ENCODE results near the gene CACNA1H. TPM values are rescaled to one million over a fixed set of nuclear protein-coding genes. Genes with fewer than 3 reads are reported as not detected.
"Not testable (repeated sequence)": the region's sequence is repeated elsewhere in the genome, so short reads cannot be mapped to it uniquely, and the experiment has no call there.

The CACNA1H gene
- total RNA-seq, 2 experiments from 2014 or later, result 2.0 to 2.9 TPM

DNA sequence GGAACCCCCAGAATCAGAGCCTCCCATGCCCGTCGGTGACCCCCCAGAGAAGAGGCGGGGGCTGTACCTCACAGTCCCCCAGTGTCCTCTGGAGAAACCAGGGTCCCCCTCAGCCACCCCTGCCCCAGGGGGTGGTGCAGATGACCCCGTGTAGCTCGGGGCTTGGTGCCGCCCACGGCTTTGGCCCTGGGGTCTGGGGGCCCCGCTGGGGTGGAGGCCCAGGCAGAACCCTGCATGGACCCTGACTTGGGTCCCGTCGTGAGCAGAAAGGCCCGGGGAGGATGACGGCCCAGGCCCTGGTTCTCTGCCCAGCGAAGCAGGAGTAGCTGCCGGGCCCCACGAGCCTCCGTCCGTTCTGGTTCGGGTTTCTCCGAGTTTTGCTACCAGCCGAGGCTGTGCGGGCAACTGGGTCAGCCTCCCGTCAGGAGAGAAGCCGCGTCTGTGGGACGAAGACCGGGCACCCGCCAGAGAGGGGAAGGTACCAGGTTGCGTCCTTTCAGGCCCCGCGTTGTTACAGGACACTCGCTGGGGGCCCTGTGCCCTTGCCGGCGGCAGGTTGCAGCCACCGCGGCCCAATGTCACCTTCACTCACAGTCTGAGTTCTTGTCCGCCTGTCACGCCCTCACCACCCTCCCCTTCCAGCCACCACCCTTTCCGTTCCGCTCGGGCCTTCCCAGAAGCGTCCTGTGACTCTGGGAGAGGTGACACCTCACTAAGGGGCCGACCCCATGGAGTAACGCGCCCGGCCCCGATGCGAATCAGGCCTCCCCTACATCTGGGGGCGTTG is 68.1 kb downstream of the CACNA1H start:
- H3K36me3 Mint-ChIP-seq, result no peaks in the 10 kb centered on the region
- H3K27me3 Mint-ChIP-seq, result no peaks in the 10 kb centered on the region
- ATAC-seq (ENCODE audit: low read depth), result no peak
- DNase-seq, result no peak
- H3K4me1 Mint-ChIP-seq, result no peaks in the 10 kb centered on the region
- POLR2A ChIA-PET, result no interaction called here
- H3K4me3 Mint-ChIP-seq, result no peak overlapping the region
- H3K9me3 Mint-ChIP-seq, result no peaks in the 10 kb centered on the region
- H3K27ac Mint-ChIP-seq, result no peak overlapping the region

GRCh38 chr16:1221628-1222552 is 69.0 kb downstream of the CACNA1H start:
- Mint-ChIP-seq H3K27me3 (no peaks in the 10 kb centered on the region), H3K36me3 (no peaks in the 10 kb centered on the region), H3K27ac (no peak overlapping the region), H3K4me3 (no peak overlapping the region), H3K9me3 (no peaks in the 10 kb centered on the region), H3K4me1 (no peaks in the 10 kb centered on the region)
- POLR2A ChIA-PET, result no interaction called here
- ATAC-seq (ENCODE audit: low read depth) (no peak), DNase-seq (no peak)

GRCh38 chr16:1222553-1223354 is 69.8 kb downstream of the CACNA1H start:
- H3K27me3 Mint-ChIP-seq, result no peaks in the 10 kb centered on the region
- no peaks in the 10 kb centered on the region for H3K4me1 Mint-ChIP-seq
- POLR2A ChIA-PET, result no interaction called here
- no peak overlapping the region for H3K27ac Mint-ChIP-seq
- ATAC-seq (ENCODE audit: low read depth) (no peak), DNase-seq (no peak)
- H3K36me3 Mint-ChIP-seq, result no peaks in the 10 kb centered on the region
- no peaks in the 10 kb centered on the region for H3K9me3 Mint-ChIP-seq
- no peak overlapping the region for H3K4me3 Mint-ChIP-seq

DNA sequence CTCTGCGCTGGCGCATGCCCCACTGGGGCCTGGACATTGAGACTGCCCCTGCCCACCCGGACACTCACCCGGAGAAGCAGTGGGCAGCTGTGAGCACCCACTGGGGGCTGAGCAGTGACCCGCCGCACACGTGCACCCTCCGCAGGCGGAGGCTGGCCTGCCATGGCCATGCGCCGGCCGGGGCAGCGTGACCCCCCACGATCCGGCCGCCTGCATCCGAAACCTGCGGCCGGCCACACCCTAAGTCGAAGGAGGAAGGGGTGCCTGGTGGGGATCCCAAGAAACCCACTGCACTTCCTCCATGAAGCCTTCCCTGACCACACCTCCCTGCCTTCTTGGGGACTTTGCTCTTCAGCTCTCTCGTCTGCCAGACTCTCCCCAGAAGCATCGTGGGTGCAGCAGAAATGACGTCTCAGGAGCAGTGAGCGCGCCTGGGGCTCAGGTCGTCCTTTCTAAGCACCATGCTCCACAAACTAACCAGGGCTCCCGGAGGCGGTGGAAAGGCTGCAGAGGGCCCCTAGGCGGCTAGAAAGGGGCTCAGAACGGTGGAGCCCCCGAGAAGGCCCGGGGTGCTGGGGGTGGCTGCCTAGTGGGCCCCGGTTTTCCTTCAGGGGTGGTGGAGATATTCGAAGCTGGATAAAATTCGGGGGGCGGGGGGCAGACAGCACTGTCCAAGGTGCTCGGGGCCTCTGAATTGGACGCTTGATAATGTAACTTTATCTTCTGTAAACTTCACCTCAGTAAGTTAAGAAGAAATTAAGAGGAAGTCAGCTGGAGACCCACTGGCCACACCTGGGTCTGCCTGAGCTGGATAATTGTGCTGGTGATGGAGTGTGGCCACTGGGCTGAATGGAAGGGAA is 70.7 kb downstream of the CACNA1H start:
- no peaks in the 10 kb centered on the region for H3K9me3 Mint-ChIP-seq

GRCh38 chr16:1224558-1224957 is 71.7 kb downstream of the CACNA1H start:
- Mint-ChIP-seq H3K27ac (no peak overlapping the region), H3K4me1 (no peaks in the 10 kb centered on the region), H3K27me3 (no peaks in the 10 kb centered on the region), H3K36me3 (no peaks in the 10 kb centered on the region), H3K4me3 (no peak overlapping the region), H3K9me3 (no peaks in the 10 kb centered on the region)
- no peak for DNase-seq
- POLR2A ChIA-PET, result no interaction called here
- no peak for ATAC-seq (ENCODE audit: low read depth)

More for the DNA sequence above, 70.7 kb downstream of the CACNA1H start:
- Mint-ChIP-seq H3K27ac (no peak overlapping the region), H3K4me3 (no peak overlapping the region), H3K4me1 (no peaks in the 10 kb centered on the region), H3K27me3 (no peaks in the 10 kb centered on the region), H3K36me3 (no peaks in the 10 kb centered on the region)
- ATAC-seq (ENCODE audit: low read depth), result no peak
- POLR2A ChIA-PET, result interaction anchor here (0.6 kb wide), 1 partner anchor 587 kb away, joined by 4 read pairs; the partner anchor contains the start of gene METTL26
- DNase-seq, result no peak

DNA sequence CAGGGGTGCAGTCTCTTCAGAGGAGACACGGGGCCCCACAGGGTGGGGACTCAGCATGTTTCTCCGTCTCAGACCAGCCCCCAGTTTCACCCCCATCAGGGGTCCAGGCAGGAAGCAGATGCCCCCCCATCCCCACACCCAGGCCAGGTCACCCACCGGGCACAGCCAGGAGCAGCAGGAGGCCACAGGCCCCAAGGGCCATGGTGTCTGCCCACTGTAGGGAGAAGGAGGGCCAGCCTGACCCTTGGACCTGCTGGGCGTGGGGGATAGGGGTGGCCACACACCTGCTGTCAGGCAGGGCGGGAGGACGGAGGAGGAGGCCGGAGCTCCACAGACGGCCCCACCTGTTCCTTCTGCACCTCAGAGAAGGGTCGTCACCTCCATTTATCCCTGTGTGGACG is 72.1 kb downstream of the CACNA1H start, which contains the start of gene TPSG1:
TPSG1 (minus strand) TSS at position 218 of the 401 bp plus-strand sequence; CDS start at position 202, 16 bp downstream.
- POLR2A ChIA-PET, result no interaction called here
- no peaks in the 10 kb centered on the region for H3K4me1 Mint-ChIP-seq
- no peak within 1 kb of the TSS for H3K27ac Mint-ChIP-seq
- DNase-seq (no peak), ATAC-seq (ENCODE audit: low read depth) (no peak)
- no peaks in the 10 kb centered on the region for H3K36me3 Mint-ChIP-seq
- no peak within 1 kb of the TSS for H3K4me3 Mint-ChIP-seq
- H3K9me3 Mint-ChIP-seq, result no peaks in the 10 kb centered on the region
- H3K27me3 Mint-ChIP-seq, result no peaks in the 10 kb centered on the region

DNA sequence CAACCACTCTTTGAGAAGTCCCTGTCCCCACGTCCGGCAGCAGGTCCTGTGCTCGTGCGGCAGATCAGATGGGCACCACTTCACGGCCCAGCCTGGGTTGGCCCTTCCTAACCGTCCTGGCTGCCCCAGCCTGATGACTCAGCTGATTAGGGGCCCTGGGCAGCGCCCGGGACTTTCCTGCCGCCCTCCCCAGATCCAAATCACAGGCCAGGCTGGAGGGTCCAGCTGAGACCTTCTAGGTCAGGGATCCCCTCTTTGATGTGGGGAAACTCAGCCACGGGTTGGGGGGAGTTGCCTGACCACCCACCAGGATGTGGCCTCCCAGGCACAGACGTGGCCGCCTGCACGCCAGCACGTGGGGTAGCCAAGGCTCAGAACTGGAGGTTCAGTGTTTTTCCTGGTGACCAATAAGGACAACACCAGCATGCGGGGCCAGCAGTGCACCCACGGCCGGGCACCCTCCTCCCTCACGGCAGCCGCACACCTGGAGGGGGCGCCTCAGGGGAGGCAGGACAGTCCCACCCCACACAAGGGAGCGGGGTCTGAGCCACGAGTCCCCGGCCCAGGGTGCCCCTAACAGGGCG is 72.9 kb downstream of the CACNA1H start:
- H3K9me3 Mint-ChIP-seq; DNase-seq; H3K4me1 Mint-ChIP-seq; H3K27ac Mint-ChIP-seq; H3K4me3 Mint-ChIP-seq; POLR2A ChIA-PET; H3K36me3 Mint-ChIP-seq; H3K27me3 Mint-ChIP-seq; ATAC-seq (ENCODE audit: low read depth): not testable (repeated sequence)

DNA sequence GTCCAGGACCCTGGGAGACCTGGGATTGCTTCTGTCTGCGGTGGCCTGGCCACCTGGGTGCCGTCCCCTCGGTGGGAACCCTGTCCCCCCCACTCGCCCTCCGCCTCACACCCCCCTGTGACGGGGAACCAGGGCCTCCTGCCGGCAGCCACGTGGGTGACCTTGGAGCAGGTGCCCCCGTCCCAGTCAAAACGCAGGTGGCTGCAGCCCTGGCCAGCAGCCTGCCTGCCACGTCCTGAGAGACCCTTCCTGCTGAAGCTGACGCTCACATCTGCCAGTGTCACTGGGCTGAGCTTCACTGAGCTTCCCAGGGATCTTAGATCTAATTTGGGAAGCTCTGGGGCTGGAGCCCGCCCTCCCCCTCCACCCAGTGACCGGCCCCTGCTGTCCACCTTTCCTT is 73.8 kb downstream of the CACNA1H start:
- POLR2A ChIA-PET; H3K27ac Mint-ChIP-seq; ATAC-seq (ENCODE audit: low read depth); H3K36me3 Mint-ChIP-seq; H3K9me3 Mint-ChIP-seq; H3K4me1 Mint-ChIP-seq; H3K4me3 Mint-ChIP-seq; DNase-seq; H3K27me3 Mint-ChIP-seq: not testable (repeated sequence)

GRCh38 chr16:1228227-1228626 is 75.3 kb downstream of the CACNA1H start:
- H3K4me1 Mint-ChIP-seq; H3K4me3 Mint-ChIP-seq; H3K27me3 Mint-ChIP-seq; DNase-seq; H3K36me3 Mint-ChIP-seq; ATAC-seq (ENCODE audit: low read depth); H3K9me3 Mint-ChIP-seq; POLR2A ChIA-PET; H3K27ac Mint-ChIP-seq: not testable (repeated sequence)

- H3K27me3 Mint-ChIP-seq; H3K9me3 Mint-ChIP-seq; ATAC-seq (ENCODE audit: low read depth); DNase-seq; H3K36me3 Mint-ChIP-seq; H3K4me1 Mint-ChIP-seq; POLR2A ChIA-PET; H3K27ac Mint-ChIP-seq; H3K4me3 Mint-ChIP-seq: not testable (repeated sequence)
Observed at GRCh38 chr16:1229476-1229875, 76.6 kb downstream of the CACNA1H start.

DNA sequence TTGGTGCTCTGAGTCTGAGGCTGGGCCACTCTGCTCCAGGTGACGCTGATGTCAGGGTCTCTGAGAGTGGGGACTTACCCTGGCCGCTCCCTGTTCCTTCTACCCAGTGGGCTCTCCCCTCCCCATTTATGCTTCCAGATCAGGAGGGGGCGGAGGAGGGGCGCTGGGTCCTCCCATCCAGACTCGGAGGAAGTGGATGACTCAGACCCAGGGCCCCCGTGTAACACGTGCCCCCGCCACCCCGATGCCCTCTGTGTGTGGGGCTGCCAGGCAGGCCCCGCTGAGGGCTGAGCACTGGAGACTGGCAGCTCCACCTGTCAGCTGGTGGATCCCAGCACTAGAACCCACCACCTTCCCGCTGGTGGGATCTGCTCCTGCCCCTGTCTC is 77.2 kb downstream of the CACNA1H start, which contains the start of gene TPSB2:
TPSB2 (minus strand) TSS at position 101 of the 387 bp plus-strand sequence. CDS start 233 bp downstream, outside the sequence.
- H3K4me1 Mint-ChIP-seq; POLR2A ChIA-PET; ATAC-seq (ENCODE audit: low read depth); H3K9me3 Mint-ChIP-seq; H3K36me3 Mint-ChIP-seq; DNase-seq; H3K27ac Mint-ChIP-seq; H3K27me3 Mint-ChIP-seq; H3K4me3 Mint-ChIP-seq: not testable (repeated sequence)

DNA sequence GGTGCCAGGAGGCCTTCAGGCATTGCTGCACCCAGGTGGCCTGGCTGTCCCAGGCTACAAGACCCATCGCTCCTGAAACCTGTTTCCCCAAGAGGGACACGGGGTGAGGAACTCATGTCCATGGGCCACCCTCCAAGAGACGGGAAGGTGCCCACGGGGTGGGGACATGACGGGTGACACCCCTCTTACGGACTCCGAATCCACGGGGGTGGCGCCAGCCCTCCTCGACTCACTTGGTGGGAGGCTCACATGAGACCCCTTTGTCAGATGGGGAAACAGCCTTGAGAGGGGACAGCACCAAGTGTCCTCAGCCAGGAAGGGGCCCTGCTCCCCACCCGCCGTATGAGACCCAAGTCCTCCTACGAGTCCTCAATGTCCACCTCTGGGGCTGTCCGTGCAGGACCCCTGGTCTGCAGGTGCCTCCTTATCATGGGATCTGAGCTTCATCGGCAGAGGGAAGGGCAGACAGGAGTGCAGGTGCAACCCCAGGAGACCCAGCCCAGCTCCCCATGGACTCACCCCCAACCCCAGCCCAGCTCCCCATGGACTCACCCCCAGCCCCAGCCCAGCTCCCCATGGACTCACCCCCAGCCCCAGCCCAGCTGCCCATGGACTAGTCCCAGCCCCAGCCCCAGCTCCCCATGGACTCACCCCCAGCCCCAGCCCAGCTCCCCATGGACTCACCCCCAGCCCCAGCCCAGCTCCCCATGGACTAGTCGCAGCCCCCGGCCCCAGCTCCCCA is 77.7 kb downstream of the CACNA1H start:
- DNase-seq; H3K27me3 Mint-ChIP-seq; H3K36me3 Mint-ChIP-seq; H3K4me1 Mint-ChIP-seq; POLR2A ChIA-PET; H3K4me3 Mint-ChIP-seq; H3K27ac Mint-ChIP-seq; H3K9me3 Mint-ChIP-seq; ATAC-seq (ENCODE audit: low read depth): not testable (repeated sequence)

Measured in activated naive CD8-positive, alpha-beta T cell treated with anti-CD3 and anti-CD28 coated beads, Interleukin-2, amount 10 ng/mL, durations not matched to agents 7 days and 5 days (primary cell).